ENCODE measurements around the gene CDK3. TPM values are rescaled to one million over a fixed set of nuclear protein-coding genes. Genes with fewer than 3 reads are reported as not detected.

Gene CDK3
- total and polyA plus RNA-seq, 9 of the 15 experiments (the other 6 are each of a cell fraction or from before 2014, with no cell fraction given) = 0.55 to 8.2 (median 4.7) TPM

GRCh38 chr17:76054112-76054476, 53.4 kb downstream of the CDK3 start (continued):
- TF ChIP-seq JUND (IDR thresholded peaks at IDR 0.05; ENCODE audit: borderline replicate concordance, low read depth, low read length) (peak; percentile 64; the same call in 1 of the 2 replicates), JUND (tag; IDR thresholded peaks at IDR 0.05; ENCODE audit: borderline replicate concordance, low read depth, low read length) (no peak), SIX5 (IDR thresholded peaks at IDR 0.05; ENCODE audit: borderline replicate concordance in 1 of 2, insufficient read depth in 1 of 2, low read depth in 1 of 2, low read length in 2 of 2) (no peak), RBBP5 (IDR thresholded peaks at IDR 0.05; ENCODE audit: borderline replicate concordance, insufficient read depth, low read length, poor library complexity, severe bottlenecking) (no peak), TSHZ1 (CRISPR knock-in tag; IDR thresholded peaks at IDR 0.05) (no peak), HOMEZ (CRISPR knock-in tag; IDR thresholded peaks at IDR 0.05) (no peak), UBTF (IDR thresholded peaks at IDR 0.05; ENCODE audit: borderline replicate concordance in 1 of 2, low read depth in 2 of 2, low read length in 2 of 2) (no peak), BCL6 (CRISPR knock-in tag; IDR thresholded peaks at IDR 0.05) (no peak), HDAC6 (IDR thresholded peaks at IDR 0.05; ENCODE audit: low read depth, low read length) (no peak), MLLT1 (IDR thresholded peaks at IDR 0.05) (0 out of 4 replicates have a peak, but pooled peaks of 1 of the 2 experiments have one; percentile 2)

Measured in K562 (cell line).